ENCODE data around the gene SLCO4A1. TPM values are rescaled to one million over a fixed set of nuclear protein-coding genes. Genes with fewer than 3 reads are reported as not detected.

Gene SLCO4A1
- total and polyA plus RNA-seq, 7 donors, result 3.6 to 26.3 (median 5.7) TPM

DNA sequence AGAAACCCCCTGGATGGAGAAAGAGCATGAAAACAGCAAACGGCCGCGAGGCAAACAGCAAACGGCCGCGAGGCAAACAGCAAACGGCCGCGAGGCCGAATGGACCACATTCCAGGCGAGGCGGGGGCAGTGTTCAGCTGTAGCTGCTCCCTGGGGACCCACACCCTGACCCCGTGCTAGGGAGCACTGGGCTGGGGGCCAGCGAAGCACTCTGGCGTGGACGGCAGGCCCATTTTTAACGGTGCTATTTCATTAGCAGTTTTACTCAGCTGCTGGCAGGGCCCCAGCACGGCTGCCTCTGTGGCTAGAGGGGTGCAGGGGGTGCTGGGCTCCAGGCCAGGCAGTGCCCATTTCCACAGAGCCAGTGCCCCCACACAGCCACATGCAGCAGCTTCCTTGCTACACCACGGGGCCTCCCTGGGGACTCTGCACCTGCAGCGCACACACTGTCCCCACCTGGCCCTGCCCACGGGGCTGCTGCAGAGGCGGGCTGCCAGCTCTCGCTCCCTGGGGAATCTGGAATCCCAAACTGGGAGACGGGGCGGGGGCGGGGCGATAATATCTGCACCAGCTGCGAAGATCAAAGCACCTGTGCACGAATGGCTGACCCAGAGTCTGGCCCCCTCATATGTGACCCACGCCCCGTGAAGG, 35.6 kb upstream of the SLCO4A1 start:
- H3K27me3 ChIP-seq, result peaks cover 0 to 51% (median 24%) of the 10 kb centered on the region in 3 donors
- peaks cover 0 to 4% (median 0%) of the 10 kb centered on the region in 4 donors for H3K9me3 ChIP-seq
- intact Hi-C loops (cut with DNase I), result no loop called here
- DNase-seq, result no peak
- H3K4me1 ChIP-seq, result peaks cover 0 to 23% (median 20%) of the 10 kb centered on the region in 4 donors
- no peaks in the 10 kb centered on the region for H3K36me3 ChIP-seq
- TF ChIP-seq POLR2AphosphoS5 (IDR thresholded peaks at IDR 0.05), result no peak
- TF ChIP-seq EP300 (IDR thresholded peaks at IDR 0.05), result no peak
- TF ChIP-seq, protein P1, sequence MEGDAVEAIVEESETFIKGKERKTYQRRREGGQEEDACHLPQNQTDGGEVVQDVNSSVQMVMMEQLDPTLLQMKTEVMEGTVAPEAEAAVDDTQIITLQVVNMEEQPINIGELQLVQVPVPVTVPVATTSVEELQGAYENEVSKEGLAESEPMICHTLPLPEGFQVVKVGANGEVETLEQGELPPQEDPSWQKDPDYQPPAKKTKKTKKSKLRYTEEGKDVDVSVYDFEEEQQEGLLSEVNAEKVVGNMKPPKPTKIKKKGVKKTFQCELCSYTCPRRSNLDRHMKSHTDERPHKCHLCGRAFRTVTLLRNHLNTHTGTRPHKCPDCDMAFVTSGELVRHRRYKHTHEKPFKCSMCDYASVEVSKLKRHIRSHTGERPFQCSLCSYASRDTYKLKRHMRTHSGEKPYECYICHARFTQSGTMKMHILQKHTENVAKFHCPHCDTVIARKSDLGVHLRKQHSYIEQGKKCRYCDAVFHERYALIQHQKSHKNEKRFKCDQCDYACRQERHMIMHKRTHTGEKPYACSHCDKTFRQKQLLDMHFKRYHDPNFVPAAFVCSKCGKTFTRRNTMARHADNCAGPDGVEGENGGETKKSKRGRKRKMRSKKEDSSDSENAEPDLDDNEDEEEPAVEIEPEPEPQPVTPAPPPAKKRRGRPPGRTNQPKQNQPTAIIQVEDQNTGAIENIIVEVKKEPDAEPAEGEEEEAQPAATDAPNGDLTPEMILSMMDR (IDR thresholded peaks at IDR 0.05), result no peak
- no peak for TF ChIP-seq POLR2A (IDR thresholded peaks at IDR 0.05)
- H3K27ac ChIP-seq, result no peak overlapping the region
- WGBS, 2 donors, result 11 to 33% methylated on average over 31 of the region's 31 CpGs
- no peak overlapping the region for H3K4me3 ChIP-seq

DNA sequence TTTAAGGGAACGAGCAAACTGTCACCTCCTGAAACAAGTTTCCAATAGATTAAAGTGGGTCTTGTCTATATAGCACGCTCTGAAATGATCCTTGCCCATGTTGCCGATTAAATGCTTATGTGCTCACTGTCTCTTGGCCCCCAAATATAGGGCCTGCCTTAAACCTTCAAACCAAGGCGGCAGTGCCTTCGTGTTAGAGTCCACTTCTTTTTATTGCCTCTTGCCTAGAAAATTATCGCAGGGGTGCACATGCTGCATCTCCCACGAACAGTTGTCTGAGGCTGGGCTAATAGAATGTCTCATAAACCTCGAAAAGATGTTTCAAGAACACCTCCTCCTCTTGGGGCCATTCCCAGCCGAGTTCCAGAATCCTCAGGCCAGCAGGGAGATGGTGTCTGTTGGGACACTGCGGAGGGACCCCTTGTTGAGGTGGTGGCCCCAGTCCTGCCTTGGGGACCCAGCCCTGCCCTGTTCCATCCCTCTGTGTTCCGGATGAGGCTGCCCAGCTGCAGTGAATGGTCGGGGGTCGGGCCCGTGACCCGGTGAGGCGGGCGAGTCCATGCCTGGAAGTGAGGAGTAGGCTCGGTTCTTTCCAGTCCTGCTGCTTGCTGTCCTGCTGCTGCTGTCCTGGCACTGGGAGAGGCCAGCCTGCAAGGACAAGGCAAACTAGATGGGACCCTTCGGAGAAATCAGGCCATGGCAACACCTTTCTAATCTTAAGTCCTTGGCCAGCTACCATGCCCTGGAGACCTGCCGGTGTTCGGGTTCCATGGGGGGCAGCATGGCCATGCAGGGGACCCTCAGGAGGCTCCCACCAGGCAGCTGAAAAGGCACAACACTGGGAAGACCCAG, 34.7 kb upstream of the SLCO4A1 start:
- no peak for DNase-seq
- no peaks in the 10 kb centered on the region for H3K36me3 ChIP-seq
- H3K9me3 ChIP-seq, result peaks cover 0 to 4% (median 0%) of the 10 kb centered on the region in 4 donors
- no peak overlapping the region for H3K4me3 ChIP-seq
- intact Hi-C loops (cut with DNase I), result no loop called here
- TF ChIP-seq POLR2A (IDR thresholded peaks at IDR 0.05) (no peak), POLR2AphosphoS5 (IDR thresholded peaks at IDR 0.05) (no peak), EP300 (IDR thresholded peaks at IDR 0.05) (no peak)
- TF ChIP-seq, protein P1 (IDR thresholded peaks at IDR 0.05), result no peak
- H3K27me3 ChIP-seq, result peaks cover 0 to 48% (median 24%) of the 10 kb centered on the region in 3 donors
- H3K4me1 ChIP-seq, result peaks cover 0 to 23% (median 19%) of the 10 kb centered on the region in 4 donors
- no peak overlapping the region for H3K27ac ChIP-seq
- WGBS, 2 donors, result 65 to 86% methylated on average over 21 of the region's 21 CpGs

DNA sequence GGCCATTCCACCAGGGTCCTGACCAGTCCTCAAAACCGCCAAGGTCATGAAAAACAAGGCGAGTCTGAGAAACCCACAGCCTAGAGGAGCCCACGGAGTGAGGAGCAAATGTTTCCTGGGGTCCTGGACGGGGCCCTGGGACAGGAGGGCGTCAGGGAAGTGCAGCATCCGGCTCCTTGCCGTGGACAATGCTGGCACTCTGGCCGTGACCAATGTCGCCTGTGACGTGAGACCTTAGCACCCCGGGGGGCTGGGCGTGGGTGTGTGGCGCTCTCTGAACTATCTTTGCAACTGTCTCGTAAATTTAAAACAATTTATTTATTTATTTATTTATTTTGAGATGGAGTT, 34.1 kb upstream of the SLCO4A1 start:
- TF ChIP-seq POLR2AphosphoS5 (IDR thresholded peaks at IDR 0.05), result no peak
- TF ChIP-seq, protein P1 (IDR thresholded peaks at IDR 0.05), result no peak
- TF ChIP-seq POLR2A (IDR thresholded peaks at IDR 0.05), result no peak
- TF ChIP-seq EP300 (IDR thresholded peaks at IDR 0.05), result no peak
- H3K4me1 ChIP-seq, result peaks cover 0 to 18% (median 14%) of the 10 kb centered on the region in 4 donors
- no peak overlapping the region for H3K4me3 ChIP-seq
- WGBS, 2 donors, result 70 to 90% methylated on average over 14 of the region's 14 CpGs
- intact Hi-C loops (cut with DNase I), result no loop called here
- H3K36me3 ChIP-seq, result no peaks in the 10 kb centered on the region
- no peak for DNase-seq
- peaks cover 0 to 4% (median 0%) of the 10 kb centered on the region in 4 donors for H3K9me3 ChIP-seq
- no peak overlapping the region for H3K27ac ChIP-seq
- peaks cover 0 to 43% (median 22%) of the 10 kb centered on the region in 3 donors for H3K27me3 ChIP-seq

DNA sequence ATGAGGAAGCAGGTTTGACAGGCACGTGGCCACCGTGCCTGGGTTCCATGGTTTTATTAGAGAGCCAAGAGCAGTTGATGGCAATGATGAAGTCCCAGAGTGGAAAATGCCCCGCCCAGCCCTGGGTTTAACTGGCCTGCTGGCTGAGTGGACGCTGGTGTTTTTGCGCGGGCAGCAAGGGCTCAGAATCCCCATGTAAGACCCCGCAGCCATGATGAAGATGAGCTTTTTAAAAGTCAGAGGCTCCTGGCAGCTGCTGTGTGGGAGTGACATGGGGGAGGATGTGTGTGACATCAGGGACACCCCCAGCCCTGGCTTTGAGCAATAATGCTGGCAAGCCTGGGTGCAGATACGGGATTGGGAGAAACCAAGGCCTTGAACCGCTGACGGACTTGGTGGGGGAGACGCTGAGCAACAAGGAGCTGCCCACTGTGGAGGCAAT, 33.0 kb upstream of the SLCO4A1 start:
- Histone ChIP-seq H3K9me3 (peaks cover 0 to 4% (median 0%) of the 10 kb centered on the region in 4 donors), H3K27ac (no peak overlapping the region), H3K27me3 (peaks cover 0 to 31% (median 11%) of the 10 kb centered on the region in 3 donors), H3K36me3 (no peaks in the 10 kb centered on the region), H3K4me3 (no peak overlapping the region), H3K4me1 (peaks cover 0 to 10% (median 5%) of the 10 kb centered on the region in 4 donors)
- intact Hi-C loops (cut with DNase I), result no loop called here
- 73 to 88% methylated on average over 11 of the region's 11 CpGs for WGBS, 2 donors
- TF ChIP-seq POLR2A (IDR thresholded peaks at IDR 0.05) (no peak), EP300 (IDR thresholded peaks at IDR 0.05) (no peak), POLR2AphosphoS5 (IDR thresholded peaks at IDR 0.05) (no peak)
- TF ChIP-seq, protein P1 (IDR thresholded peaks at IDR 0.05), result no peak
- DNase-seq, result no peak

Measured in sigmoid colon (tissue), 7 donors.